Keratinocyte (primary cell): Measurements from ENCODE around the gene CUBN. TPM values are rescaled to one million over a fixed set of nuclear protein-coding genes. Genes with fewer than 3 reads are reported as not detected.

Experiments
- DNase-seq: peaks from one replicate; pipeline ENCODE4 v3.0.0-alpha.2; 2011; ENCODE audit warnings: low read depth, missing footprints, low spot score
- FAIRE-seq: peaks from 2 replicates; lab custom pipeline; 2011; peaks lifted over from hg19 to GRCh38; lab: Jason Lieb, UNC
- H2AFZ ChIP-seq: 2 replicates; pipeline ENCODE4 v1.6.0; 2012; ENCODE audit warnings: low read length, control low read depth, inconsistent platforms; ENCODE audit not compliant: control insufficient read depth
- H3K27ac ChIP-seq: 2 replicates; pipeline ENCODE4 v1.5.1; 2011; ENCODE audit warnings: low read length; ENCODE audit not compliant: control insufficient read depth, insufficient read depth
- H3K27me3 ChIP-seq: 3 replicates; pipeline ENCODE4 v1.6.0; 2011; ENCODE audit warnings: low read length; ENCODE audit not compliant: control insufficient read depth, insufficient read depth; ENCODE audit errors: extremely low read depth
- H3K36me3 ChIP-seq, 2 experiments: 2 replicates in 1 of 2; 3 replicates in 1 of 2; pipeline ENCODE4 v1.5.1; 2011; ENCODE audit warnings: low read length in 2 of 2, mild to moderate bottlenecking in 1 of 2; ENCODE audit not compliant: control insufficient read depth in 2 of 2, insufficient read depth in 2 of 2; ENCODE audit errors: extremely low read depth in 1 of 2
- H3K4me1 ChIP-seq: 3 replicates; pipeline ENCODE4 v1.5.1; 2011; ENCODE audit warnings: low read length; ENCODE audit not compliant: control insufficient read depth, insufficient read depth; ENCODE audit errors: extremely low read depth
- H3K4me2 ChIP-seq: 3 replicates; pipeline ENCODE4 v1.6.0; 2011; ENCODE audit warnings: low read depth, low read length; ENCODE audit not compliant: control insufficient read depth, insufficient read depth; ENCODE audit errors: extremely low read depth
- H3K4me3 ChIP-seq, 3 experiments: fragments of 200-600 bp in 1 of 3; sonication (generic) in 1 of 3; 2 replicates in 2 of 3; 3 replicates in 1 of 3; pipeline ENCODE4 v1.5.1; 2011 to 2016; ENCODE audit warnings: low read length in 3 of 3, mild to moderate bottlenecking in 3 of 3, control low read depth in 2 of 3, inconsistent platforms in 1 of 3, low read depth in 1 of 3, mixed read lengths in 1 of 3, mixed run types in 1 of 3, moderate library complexity in 1 of 3; ENCODE audit not compliant: control insufficient read depth in 2 of 3, insufficient read depth in 2 of 3; ENCODE audit errors: extremely low read depth in 1 of 3
- H3K79me2 ChIP-seq: 2 replicates; pipeline ENCODE4 v1.6.0; 2012; ENCODE audit warnings: low read length; ENCODE audit not compliant: control insufficient read depth, insufficient read depth
- H3K9ac ChIP-seq: 3 replicates; pipeline ENCODE4 v1.6.0; 2011; ENCODE audit warnings: low read length; ENCODE audit not compliant: control insufficient read depth, insufficient read depth; ENCODE audit errors: extremely low read depth
- H3K9me1 ChIP-seq: 3 replicates; pipeline ENCODE4 v1.6.0; 2011; ENCODE audit warnings: low read length; ENCODE audit not compliant: control insufficient read depth, insufficient read depth; ENCODE audit errors: extremely low read depth
- H3K9me3 ChIP-seq: 2 replicates; pipeline ENCODE4 v1.5.1; 2012; ENCODE audit warnings: low read depth, low read length; ENCODE audit not compliant: control insufficient read depth
- H4K20me1 ChIP-seq: 3 replicates; pipeline ENCODE4 v1.6.0; 2011; ENCODE audit warnings: low read length; ENCODE audit not compliant: control insufficient read depth, insufficient read depth; ENCODE audit errors: extremely low read depth
- EZH2 ChIP-seq: IDR thresholded peaks from one replicate; pipeline ENCODE4 v1.6.1; 2012; ENCODE audit warnings: inconsistent platforms, mild to moderate bottlenecking, low read length, moderate library complexity
- dilution Hi-C: fragments of 300-500 bp; cut with MboI; formaldehyde crosslinking; loops from one replicate; pipeline ENCODE4 v1.7.0; 2020; ENCODE audit warnings: low sequenced_read_pairs; ENCODE audit not compliant: extremely low pct_ligation_motif_present
- polyA plus RNA-seq, 5 experiments: library from polyadenylated mRNA; depleted of rRNA in 3 of 5; stranded (reverse) in 3 of 5; stranded (forward) in 1 of 5; unstranded in 1 of 5; fragments of >200 nt; gene quantifications; 1 replicate in 1 of 5; 2 replicates in 3 of 5; 3 replicates in 1 of 5; pipeline versions ENCODE4 v1.2.1 to v1.2.3, GENCODE V29; 2011 to 2012; ENCODE audit warnings: missing spikeins in 2 of 5, low read depth in 1 of 5, low replicate concordance in 1 of 5
- TF ChIP-seq, protein P1 (sequence below), 3 experiments: IDR thresholded peaks in 1 of 3; conservative IDR thresholded peaks in 1 of 3; optimal IDR thresholded peaks in 1 of 3; 2 replicates in 2 of 3; 3 replicates in 1 of 3; pipeline versions ENCODE3 to v1.5.1; 2011; ENCODE audit warnings: low read length in 3 of 3, mild to moderate bottlenecking in 3 of 3, moderate library complexity in 2 of 3, control low read depth in 1 of 3, inconsistent platforms in 1 of 3; ENCODE audit not compliant: insufficient read depth in 2 of 3; ENCODE audit errors: extremely low read depth in 1 of 3

The CUBN gene
- polyA plus RNA-seq, 1 donor (not counting 4 experiments of a cell fraction or from before 2014, with no cell fraction given): 0.07 TPM

DNA sequence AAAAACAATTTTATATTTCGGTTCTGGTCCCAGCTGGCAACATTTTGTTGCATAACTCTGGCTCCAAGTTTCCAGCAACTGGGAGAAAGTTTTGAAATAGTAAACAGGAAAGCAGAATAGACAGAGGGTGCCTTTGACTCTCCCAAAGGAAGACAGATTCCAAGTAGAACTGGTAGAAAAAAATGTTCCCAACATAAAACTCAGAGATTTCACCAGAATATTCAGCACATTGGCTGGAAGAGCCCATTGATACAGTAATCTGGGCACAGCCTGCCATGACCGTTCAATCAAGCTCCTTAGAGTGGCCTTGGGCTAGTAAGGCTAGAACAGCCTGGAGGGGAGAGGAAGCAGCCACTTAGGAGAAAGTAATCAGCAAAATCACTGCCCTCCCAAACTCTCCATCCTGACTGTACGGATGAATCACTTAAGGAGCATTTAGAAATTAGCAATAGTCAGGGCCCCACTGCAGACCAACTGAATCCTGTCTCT is 120.4 kb downstream of the CUBN start:
- Histone ChIP-seq H3K36me3 (no peaks in the 10 kb centered on the region), H3K9me3 (no peaks in the 10 kb centered on the region), H3K4me2 (no peak overlapping the region), H2AFZ (no peak overlapping the region), H3K9ac (no peak overlapping the region), H3K4me3 (no peak overlapping the region), H4K20me1 (no peaks in the 10 kb centered on the region), H3K79me2 (no peaks in the 10 kb centered on the region), H3K9me1 (no peaks in the 10 kb centered on the region), H3K27me3 (no peaks in the 10 kb centered on the region), H3K27ac (no peak overlapping the region), H3K4me1 (peaks cover 4% of the 10 kb centered on the region)
- peak; percentile 67 for FAIRE-seq
- no peak for DNase-seq
- TF ChIP-seq EZH2: no peak
- TF ChIP-seq, protein P1, sequence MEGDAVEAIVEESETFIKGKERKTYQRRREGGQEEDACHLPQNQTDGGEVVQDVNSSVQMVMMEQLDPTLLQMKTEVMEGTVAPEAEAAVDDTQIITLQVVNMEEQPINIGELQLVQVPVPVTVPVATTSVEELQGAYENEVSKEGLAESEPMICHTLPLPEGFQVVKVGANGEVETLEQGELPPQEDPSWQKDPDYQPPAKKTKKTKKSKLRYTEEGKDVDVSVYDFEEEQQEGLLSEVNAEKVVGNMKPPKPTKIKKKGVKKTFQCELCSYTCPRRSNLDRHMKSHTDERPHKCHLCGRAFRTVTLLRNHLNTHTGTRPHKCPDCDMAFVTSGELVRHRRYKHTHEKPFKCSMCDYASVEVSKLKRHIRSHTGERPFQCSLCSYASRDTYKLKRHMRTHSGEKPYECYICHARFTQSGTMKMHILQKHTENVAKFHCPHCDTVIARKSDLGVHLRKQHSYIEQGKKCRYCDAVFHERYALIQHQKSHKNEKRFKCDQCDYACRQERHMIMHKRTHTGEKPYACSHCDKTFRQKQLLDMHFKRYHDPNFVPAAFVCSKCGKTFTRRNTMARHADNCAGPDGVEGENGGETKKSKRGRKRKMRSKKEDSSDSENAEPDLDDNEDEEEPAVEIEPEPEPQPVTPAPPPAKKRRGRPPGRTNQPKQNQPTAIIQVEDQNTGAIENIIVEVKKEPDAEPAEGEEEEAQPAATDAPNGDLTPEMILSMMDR (optimal IDR thresholded peaks at IDR 0.05 in 1 of 3, IDR thresholded peaks at IDR 0.05 in 1 of 3, conservative IDR thresholded peaks at IDR 0.05 in 1 of 3; ENCODE audit: extremely low read depth in 1 of 3, insufficient read depth in 2 of 3, low read length in 3 of 3): no peak
- dilution Hi-C loops: no loop called here

DNA sequence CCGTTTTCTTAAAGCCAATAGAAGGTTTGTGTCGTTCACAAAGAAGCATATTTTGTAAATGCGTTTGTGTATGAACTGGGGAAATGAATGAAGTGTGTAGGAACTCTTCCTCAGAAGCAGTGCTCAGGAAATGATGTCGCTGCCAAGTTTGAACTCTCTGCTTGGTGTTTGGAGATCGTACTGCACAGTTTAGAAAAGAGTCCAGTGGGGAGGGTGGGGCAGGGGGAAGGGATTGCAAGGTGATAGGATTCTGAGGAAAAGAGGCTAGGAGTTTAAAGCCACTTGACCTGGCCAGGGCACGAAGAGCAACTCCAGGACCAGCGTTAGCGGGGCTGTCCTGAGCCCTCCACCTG is 122.2 kb downstream of the CUBN start:
- no peak overlapping the region for H2AFZ ChIP-seq
- H3K27ac ChIP-seq: no peak overlapping the region
- FAIRE-seq: no peak

More for the DNA sequence above, 122.2 kb downstream of the CUBN start:
- no peak overlapping the region for H3K4me2 ChIP-seq
- H3K9me1 ChIP-seq: no peaks in the 10 kb centered on the region
- TF ChIP-seq, protein P1 (optimal IDR thresholded peaks at IDR 0.05 in 1 of 3, IDR thresholded peaks at IDR 0.05 in 1 of 3, conservative IDR thresholded peaks at IDR 0.05 in 1 of 3; ENCODE audit: extremely low read depth in 1 of 3, insufficient read depth in 2 of 3, low read length in 3 of 3): no peak
- no peak for TF ChIP-seq EZH2
- no peaks in the 10 kb centered on the region for H4K20me1 ChIP-seq
- no peak overlapping the region for H3K9ac ChIP-seq
- dilution Hi-C loops: no loop called here
- no peak for DNase-seq
- H3K4me3 ChIP-seq: no peak overlapping the region
- no peaks in the 10 kb centered on the region for H3K9me3 ChIP-seq
- no peaks in the 10 kb centered on the region for H3K79me2 ChIP-seq
- H3K27me3 ChIP-seq: no peaks in the 10 kb centered on the region
- H3K4me1 ChIP-seq: peaks cover 4% of the 10 kb centered on the region
- no peaks in the 10 kb centered on the region for H3K36me3 ChIP-seq
